Uterus (tissue), 2 donors: ENCODE measurements around the gene CCDC34.

ENCODE experiments used
- CTCF ChIP-seq, 4 experiments: fragments of 200-600 bp in 2 of 4; fragments of 450-650 bp in 2 of 4; sonication (generic) in 2 of 4; IDR thresholded peaks; one replicate each; pipeline ENCODE4 v1.5.1; 2016 to 2019; ENCODE audit warnings: antibody characterized with exemption in 4 of 4, mild to moderate bottlenecking in 2 of 4, moderate library complexity in 1 of 4
- POLR2A ChIP-seq, 2 donors: fragments of 450-650 bp; IDR thresholded peaks; one replicate each; pipeline ENCODE4 v1.6.1; 2016; ENCODE audit warnings: antibody characterized with exemption in 2 of 2, mild to moderate bottlenecking in 1 of 2, moderate library complexity in 1 of 2

- TF ChIP-seq CTCF (IDR thresholded peaks at IDR 0.05) (no peak), POLR2A (IDR thresholded peaks at IDR 0.05) (no peak)
Observed at GRCh38 chr11:27304514-27304913, 58.5 kb downstream of the CCDC34 start.
